Adipocyte (in vitro differentiated cells): ENCODE measurements around the gene DNAI2.

Experiments
- DNase-seq: peaks from one replicate; pipeline ENCODE4 v3.0.0-alpha.2; 2015; ENCODE audit warnings: low read depth
- H3K27me3 ChIP-seq: replicated peaks from 2 replicates; pipeline ENCODE4 v1.7.0; 2013; ENCODE audit warnings: mild to moderate bottlenecking, low read length, moderate library complexity; ENCODE audit not compliant: control insufficient read depth, insufficient read depth
- H3K36me3 ChIP-seq: 2 replicates; pipeline ENCODE4 v1.7.0; 2013; ENCODE audit warnings: low read length, mild to moderate bottlenecking, moderate library complexity; ENCODE audit not compliant: control insufficient read depth, insufficient read depth, severe bottlenecking
- H3K4me1 ChIP-seq: 2 replicates; pipeline ENCODE4 v1.7.0; 2013; ENCODE audit warnings: mild to moderate bottlenecking, low read length, moderate library complexity; ENCODE audit not compliant: control insufficient read depth, insufficient read depth
- H3K4me3 ChIP-seq: 2 replicates; pipeline ENCODE4 v1.7.0; 2013; ENCODE audit warnings: mild to moderate bottlenecking, low read length, moderate library complexity
- H3K9ac ChIP-seq: 2 replicates; pipeline ENCODE4 v1.7.0; 2013; ENCODE audit warnings: mild to moderate bottlenecking, low read length, moderate library complexity
- H3K9me3 ChIP-seq: 2 replicates; pipeline ENCODE4 v1.7.0; 2013; ENCODE audit warnings: mild to moderate bottlenecking, low read length, moderate library complexity; ENCODE audit not compliant: control insufficient read depth

Gene DNAI2

GRCh38 chr17:74344658-74345057 lies 70.6 kb downstream of the DNAI2 start:
- Histone ChIP-seq H3K9ac (no peak overlapping the region), H3K4me3 (no peak overlapping the region), H3K9me3 (no peaks in the 10 kb centered on the region), H3K4me1 (no peaks in the 10 kb centered on the region), H3K27me3 (peaks cover 49% of the 10 kb centered on the region), H3K36me3 (no peaks in the 10 kb centered on the region)
- DNase-seq: no peak

- Histone ChIP-seq H3K9ac (no peak overlapping the region), H3K27me3 (peaks cover 42% of the 10 kb centered on the region), H3K4me1 (no peaks in the 10 kb centered on the region), H3K9me3 (no peaks in the 10 kb centered on the region), H3K36me3 (no peaks in the 10 kb centered on the region), H3K4me3 (no peak overlapping the region)
- DNase-seq: no peak
Measured at GRCh38 chr17:74345433-74346241, 71.6 kb downstream of the DNAI2 start.

GRCh38 chr17:74347646-74348045 lies 73.6 kb downstream of the DNAI2 start:
- peaks cover 53% of the 10 kb centered on the region for H3K27me3 ChIP-seq

GRCh38 chr17:74349120-74349519 lies 75.1 kb downstream of the DNAI2 start:
- H3K27me3 ChIP-seq: peaks cover 56% of the 10 kb centered on the region

More at GRCh38 chr17:74347646-74348045, 73.6 kb downstream of the DNAI2 start:
- no peaks in the 10 kb centered on the region for H3K36me3 ChIP-seq
- DNase-seq: no peak
- no peaks in the 10 kb centered on the region for H3K9me3 ChIP-seq
- no peaks in the 10 kb centered on the region for H3K4me1 ChIP-seq
- H3K9ac ChIP-seq: no peak overlapping the region
- no peak overlapping the region for H3K4me3 ChIP-seq

GRCh38 chr17:74350486-74350885 lies 76.5 kb downstream of the DNAI2 start:
- Histone ChIP-seq H3K9ac (no peak overlapping the region), H3K36me3 (no peaks in the 10 kb centered on the region), H3K4me1 (no peaks in the 10 kb centered on the region), H3K4me3 (no peak overlapping the region), H3K9me3 (no peaks in the 10 kb centered on the region), H3K27me3 (peaks cover 53% of the 10 kb centered on the region)
- DNase-seq: no peak

More at GRCh38 chr17:74349120-74349519, 75.1 kb downstream of the DNAI2 start:
- Histone ChIP-seq H3K9ac (no peak overlapping the region), H3K4me1 (no peaks in the 10 kb centered on the region), H3K36me3 (no peaks in the 10 kb centered on the region), H3K9me3 (no peaks in the 10 kb centered on the region), H3K4me3 (no peak overlapping the region)
- DNase-seq: no peak

- no peaks in the 10 kb centered on the region for H3K36me3 ChIP-seq
Measured at GRCh38 chr17:74351552-74352210, 77.6 kb downstream of the DNAI2 start.

GRCh38 chr17:74353446-74354060 lies 79.5 kb downstream of the DNAI2 start:
- Histone ChIP-seq H3K9me3 (no peaks in the 10 kb centered on the region), H3K4me3 (no peak overlapping the region), H3K27me3 (peaks cover 64% of the 10 kb centered on the region), H3K4me1 (no peaks in the 10 kb centered on the region), H3K9ac (no peak overlapping the region), H3K36me3 (no peaks in the 10 kb centered on the region)
- DNase-seq: no peak

More at GRCh38 chr17:74351552-74352210, 77.6 kb downstream of the DNAI2 start:
- no peak overlapping the region for H3K9ac ChIP-seq
- H3K27me3 ChIP-seq: peaks cover 62% of the 10 kb centered on the region
- H3K4me1 ChIP-seq: no peaks in the 10 kb centered on the region
- no peaks in the 10 kb centered on the region for H3K9me3 ChIP-seq
- no peak overlapping the region for H3K4me3 ChIP-seq
- no peak for DNase-seq

- Histone ChIP-seq H3K27me3 (peaks cover 64% of the 10 kb centered on the region), H3K9ac (no peak overlapping the region), H3K9me3 (no peaks in the 10 kb centered on the region), H3K4me1 (no peaks in the 10 kb centered on the region), H3K36me3 (no peaks in the 10 kb centered on the region), H3K4me3 (no peak overlapping the region)
- no peak for DNase-seq
Measured at GRCh38 chr17:74354123-74354522, 80.1 kb downstream of the DNAI2 start.

GRCh38 chr17:74354561-74354960 lies 80.5 kb downstream of the DNAI2 start:
- Histone ChIP-seq H3K9me3 (no peaks in the 10 kb centered on the region), H3K4me1 (no peaks in the 10 kb centered on the region), H3K36me3 (no peaks in the 10 kb centered on the region), H3K4me3 (no peak overlapping the region), H3K27me3 (peaks cover 60% of the 10 kb centered on the region), H3K9ac (no peak overlapping the region)
- DNase-seq: no peak

- Histone ChIP-seq H3K9ac (no peak overlapping the region), H3K36me3 (no peaks in the 10 kb centered on the region), H3K9me3 (no peaks in the 10 kb centered on the region), H3K4me3 (no peak overlapping the region), H3K27me3 (peaks cover 65% of the 10 kb centered on the region), H3K4me1 (no peaks in the 10 kb centered on the region)
- no peak for DNase-seq
Measured at GRCh38 chr17:74355065-74355464, 81.0 kb downstream of the DNAI2 start.
